ENCODE data around the gene HIP1.

GRCh38 chr7:75762350-75762917, 23.7 kb upstream of the HIP1 start:
- peak; percentile 80 for TF ChIP-seq CTCF (IDR thresholded peaks at IDR 0.05; ENCODE audit: low read length)
- TF ChIP-seq EZH2 (IDR thresholded peaks at IDR 0.05; ENCODE audit: borderline replicate concordance, low read length), result no peak
